HK-2 (cell line): ENCODE measurements around the gene TSACC.
"Not testable (repeated sequence)": the region's sequence is repeated elsewhere in the genome, so short reads cannot be mapped to it uniquely, and the experiment has no call there.

Experiments
- DNase-seq: peaks from one replicate; pipeline ENCODE4 v3.0.0-alpha.2; 2018; ENCODE audit not compliant: unreplicated experiment

The TSACC gene

GRCh38 chr1:156338180-156338976 lies at the start of gene TSACC, which contains the start of gene CCT3:
TSS of gene TSACC (plus strand) at chr1:156338526. CDS start at chr1:156339758, 1,232 bp downstream.
TSS of gene CCT3 (minus strand) at chr1:156338292. CDS start at chr1:156338184, 108 bp downstream.
- DNase-seq: peak; percentile 100

DNA sequence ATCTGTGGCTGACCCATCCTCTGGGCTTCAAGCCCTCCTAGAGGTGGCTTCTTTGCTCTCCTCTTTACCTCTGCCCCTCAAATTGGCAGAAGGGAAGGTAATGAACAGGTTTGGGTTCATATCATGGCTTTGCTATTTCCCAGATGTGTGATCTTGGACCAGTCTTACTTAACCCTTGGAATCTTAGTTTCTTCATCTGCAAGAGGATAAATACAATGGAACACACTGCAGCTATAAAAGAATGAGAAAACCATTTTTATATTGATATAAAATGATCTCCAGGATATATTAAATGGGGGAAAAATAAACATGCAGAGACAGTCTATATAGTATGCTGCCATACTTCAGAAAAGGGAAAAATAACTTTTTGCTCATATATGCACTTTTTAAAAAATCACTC lies 48.5 kb upstream of the TSACC start:
- DNase-seq: no peak

DNA sequence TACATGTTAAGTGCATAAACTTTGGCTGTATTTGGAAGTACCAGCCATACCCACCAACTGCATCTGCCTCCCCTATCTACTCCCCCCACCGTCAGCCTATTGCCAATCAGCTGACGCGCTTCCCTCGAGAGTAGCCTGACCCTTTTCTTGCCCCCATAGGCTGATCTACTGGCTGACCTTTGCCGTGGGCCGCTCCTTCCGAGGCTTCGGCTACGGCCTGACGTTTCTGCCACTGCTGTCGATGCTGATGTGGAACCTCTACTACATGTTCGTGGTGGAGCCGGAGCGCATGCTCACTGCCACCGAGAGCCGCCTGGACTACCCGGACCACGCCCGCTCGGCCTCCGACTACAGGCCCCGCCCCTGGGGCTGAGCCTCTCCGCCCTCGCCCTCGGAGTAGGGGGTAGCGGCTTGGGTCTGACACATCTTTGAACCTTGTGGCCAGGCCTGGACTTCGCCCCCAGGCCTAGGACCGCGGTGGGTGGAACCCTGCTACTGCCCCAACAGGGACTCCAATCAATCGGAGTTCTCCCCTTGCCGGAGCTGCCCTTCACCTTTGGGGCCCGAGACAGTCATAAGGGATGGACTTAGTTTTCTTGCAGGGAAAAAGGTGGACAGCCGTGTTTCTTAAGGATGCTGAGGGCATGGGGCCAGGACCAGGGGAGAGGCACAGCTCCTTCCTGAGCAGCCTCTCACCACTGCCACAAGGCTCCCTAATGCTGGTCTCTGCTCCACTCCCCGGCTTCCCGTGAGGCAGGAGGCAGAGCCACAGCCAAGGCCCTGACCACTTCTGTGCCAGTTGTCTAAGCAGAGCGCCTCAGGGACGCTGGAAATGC lies 46.9 kb upstream of the TSACC start:
- DNase-seq: peak; percentile 42

- no peak for DNase-seq
Observed at GRCh38 chr1:156293098-156293434, 45.3 kb upstream of the TSACC start.

- DNase-seq: no peak
Observed at GRCh38 chr1:156293895-156294294, 44.4 kb upstream of the TSACC start.

- DNase-seq: peak; percentile 49
Observed at GRCh38 chr1:156295391-156295947, 42.9 kb upstream of the TSACC start, which contains the start of gene GLMP. TSS of gene GLMP (minus strand) at chr1:156295679. CDS start at chr1:156295645, 34 bp downstream.

- no peak for DNase-seq
Observed at GRCh38 chr1:156298852-156299357, 39.4 kb upstream of the TSACC start, which contains the start of gene VHLL. TSS of gene VHLL (minus strand) at chr1:156299307. CDS start at chr1:156299189, 118 bp downstream.

DNA sequence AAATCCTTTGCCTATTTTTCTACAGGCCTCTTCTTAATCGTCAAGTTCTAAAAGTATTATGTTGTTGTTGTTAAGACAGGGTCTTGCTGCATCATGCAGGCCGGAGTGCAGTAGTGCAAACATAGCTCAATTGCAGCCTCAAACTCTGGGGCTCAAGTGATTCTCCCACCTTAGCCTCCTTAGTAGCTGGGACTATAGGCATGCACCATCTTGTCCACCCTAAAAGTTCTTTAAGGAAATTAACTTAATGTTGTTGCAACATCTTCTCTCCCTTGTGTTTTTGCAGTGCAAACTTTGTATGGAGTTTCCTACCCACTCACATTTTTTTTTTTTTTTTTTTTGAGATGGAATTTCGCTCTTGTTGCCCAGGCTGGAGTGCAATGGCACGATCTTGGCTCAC lies 35.1 kb upstream of the TSACC start:
- DNase-seq: no peak

DNA sequence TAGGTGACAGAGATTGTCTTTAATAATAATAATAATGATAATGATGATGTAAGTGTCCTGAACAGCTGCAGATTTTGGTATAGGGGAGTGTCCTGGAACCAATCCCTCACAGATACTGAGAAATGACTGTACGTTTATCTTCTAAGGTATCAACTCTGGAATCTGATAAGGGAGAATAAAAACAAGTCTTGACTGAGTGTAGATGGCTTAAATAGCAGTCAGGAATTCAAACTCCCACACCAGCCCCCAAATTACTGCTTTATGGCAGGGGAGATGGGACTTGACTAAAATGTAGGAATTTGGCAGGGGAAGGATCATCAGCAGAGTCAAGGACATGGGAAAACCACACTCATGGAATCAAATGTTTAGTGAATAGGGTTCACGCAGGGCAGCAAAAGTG lies 33.1 kb upstream of the TSACC start:
- DNase-seq: no peak

GRCh38 chr1:156308078-156308477 lies 30.2 kb upstream of the TSACC start:
- no peak for DNase-seq

DNA sequence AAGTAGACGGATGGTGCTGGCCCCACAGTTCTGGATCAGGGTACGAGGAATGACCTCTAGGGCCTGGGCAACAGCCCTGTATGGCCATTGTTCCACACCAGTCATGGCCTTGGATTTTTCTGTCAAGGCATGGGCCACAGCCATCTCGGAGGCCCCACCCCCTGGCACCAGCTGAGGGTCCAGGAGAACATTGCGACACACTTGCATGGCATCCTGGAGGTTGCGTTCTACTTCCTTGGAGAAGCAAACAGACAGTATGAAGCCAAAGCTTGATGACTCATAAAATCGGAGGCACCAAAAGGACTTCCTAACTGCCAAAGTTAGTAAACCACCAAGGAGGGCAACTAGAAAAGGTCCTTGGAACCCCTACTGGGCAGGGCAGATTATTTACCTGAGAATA lies 27.4 kb upstream of the TSACC start:
- DNase-seq: no peak

GRCh38 chr1:156316909-156317308 lies 21.4 kb upstream of the TSACC start:
- no peak for DNase-seq

DNA sequence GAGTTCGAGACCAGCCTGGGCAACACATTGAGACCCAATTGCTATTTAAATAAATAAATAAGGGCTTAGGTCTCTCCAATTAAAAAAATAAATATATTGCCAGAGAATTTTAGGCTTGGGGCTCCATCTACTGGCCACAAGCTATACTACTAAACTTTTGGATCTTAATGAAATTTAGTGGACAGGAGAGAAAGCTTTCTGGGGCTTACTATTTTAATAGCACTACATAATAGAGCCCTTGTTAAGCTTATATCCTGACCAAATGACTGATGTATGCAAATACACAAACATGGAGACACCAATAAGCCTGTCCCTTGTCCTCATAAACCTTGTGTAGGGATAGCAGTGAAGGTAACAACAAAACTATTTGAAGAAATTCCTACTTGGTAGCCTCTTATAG lies 18.7 kb upstream of the TSACC start:
- no peak for DNase-seq

DNA sequence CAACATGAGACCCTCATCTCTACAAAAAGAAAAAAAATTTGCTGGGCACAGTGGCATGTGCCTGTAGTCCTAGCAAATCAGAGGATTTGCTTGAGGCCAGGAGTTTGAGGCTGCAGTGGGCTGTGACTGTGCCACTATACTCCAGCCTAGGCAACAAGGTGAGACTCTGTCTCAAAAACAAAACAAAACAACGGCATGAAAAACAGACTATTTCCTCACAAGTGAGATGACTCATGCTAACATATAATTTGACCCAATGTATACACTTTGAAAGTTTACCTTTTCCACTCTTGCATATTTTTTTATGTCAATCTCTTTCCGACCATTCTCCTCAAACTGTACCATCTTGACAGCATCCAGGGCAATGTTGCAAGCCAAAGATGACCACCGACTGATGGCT lies 17.8 kb upstream of the TSACC start:
- DNase-seq: no peak

- DNase-seq: not testable (repeated sequence)
Observed at GRCh38 chr1:156323179-156323578, 15.1 kb upstream of the TSACC start.

- DNase-seq: no peak
Observed at GRCh38 chr1:156336242-156336641, 2.1 kb upstream of the TSACC start.

GRCh38 chr1:156337052-156337887 lies 1.1 kb upstream of the TSACC start:
- no peak for DNase-seq

DNA sequence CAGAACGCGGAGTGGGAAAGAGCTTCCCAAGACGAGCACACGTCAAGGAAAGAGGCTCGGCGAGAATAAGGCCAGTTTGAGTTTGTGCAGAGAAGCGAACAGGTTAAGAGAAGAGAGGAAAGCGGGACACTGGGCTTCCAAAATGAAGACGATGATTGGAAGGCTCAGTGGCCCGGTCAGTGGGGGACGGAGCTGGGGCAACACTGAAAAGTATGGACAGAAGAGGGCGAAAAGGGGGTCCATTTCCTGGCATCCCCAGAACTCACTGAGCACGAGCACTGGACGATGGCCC lies 492 bp upstream of the TSACC start:
- DNase-seq: no peak

- no peak for DNase-seq
Observed at GRCh38 chr1:156342166-156342955, 4.0 kb downstream of the TSACC start.

DNA sequence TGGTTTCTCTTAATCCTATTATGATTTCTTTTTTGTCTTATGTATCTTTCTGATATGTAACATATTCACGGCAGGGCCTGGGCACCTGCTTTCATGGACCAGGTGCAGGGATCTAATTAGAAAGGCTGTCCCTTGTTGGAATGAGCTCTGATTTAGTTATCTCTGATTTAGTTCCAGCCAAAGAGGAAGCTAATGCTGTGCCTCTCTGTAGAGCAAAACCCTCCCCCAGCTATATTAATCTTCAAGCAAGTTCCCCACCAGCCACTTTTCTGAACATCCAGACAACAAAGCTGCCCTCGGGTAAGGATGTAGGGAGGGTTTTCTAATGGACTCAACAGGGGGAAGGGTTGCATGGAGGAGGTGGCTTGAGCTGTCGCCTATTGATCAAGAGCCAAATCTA lies 6.1 kb downstream of the TSACC start:
- no peak for DNase-seq

GRCh38 chr1:156346035-156346434 lies 7.7 kb downstream of the TSACC start:
- DNase-seq: not testable (repeated sequence)
